ENCODE results near the gene MICU2. TPM values are rescaled to one million over a fixed set of nuclear protein-coding genes. Genes with fewer than 3 reads are reported as not detected.
A peak's percentile ranks its signal among the peaks of the same experiment; 100 is the strongest.

Gene MICU2
- total and polyA plus RNA-seq, 2 donors (not counting 1 experiment from before 2014, with no cell fraction given): 43.3 to 43.9 TPM

GRCh38 chr13:21476893-21477472 is 127.0 kb downstream of the MICU2 start:
- Histone ChIP-seq H3K9ac (ENCODE audit: insufficient read depth, low read length) (no peak overlapping the region), H3K36me3 (ENCODE audit: control insufficient read depth, insufficient read depth, low read length) (no peaks in the 10 kb centered on the region), H4K20me1 (ENCODE audit: control insufficient read depth, extremely low read depth, insufficient read depth, low read length) (no peaks in the 10 kb centered on the region), H3K27me3 (ENCODE audit: control insufficient read depth, insufficient read depth, low read length) (no peaks in the 10 kb centered on the region), H3K27ac (ENCODE audit: insufficient read depth, low read length) (no peak overlapping the region), H3K79me2 (ENCODE audit: control insufficient read depth, insufficient read depth, low read length) (no peaks in the 10 kb centered on the region), H3K4me3 (replicated peaks in 1 of 4; ENCODE audit: control extremely low read depth in 1 of 4, insufficient read depth in 1 of 4, low read depth in 3 of 4, low read length in 4 of 4) (peak overlapping the region; percentile 4 to 58 (median 39)), H3K4me2 (ENCODE audit: extremely low read depth, insufficient read depth, low read length) (peak overlapping the region; percentile 51), H3K9me3 (ENCODE audit: control insufficient read depth, insufficient read depth, low read depth, low read length) (no peaks in the 10 kb centered on the region), H2AFZ (ENCODE audit: low read length) (peak overlapping the region; percentile 66), H3K4me1 (ENCODE audit: control insufficient read depth, extremely low read depth, insufficient read depth, low read length) (no peaks in the 10 kb centered on the region)
- peak; percentile 96 to 99 for TF ChIP-seq CTCF (conservative IDR thresholded peaks at IDR 0.05 in 1 of 2, IDR thresholded peaks at IDR 0.05 in 1 of 2; ENCODE audit: low read depth in 1 of 2, low read length in 2 of 2)
- TF ChIP-seq EZH2 (IDR thresholded peaks at IDR 0.05; ENCODE audit: low read length, missing control alignments): no peak
- DNase-seq (ENCODE audit: low read depth in 2 of 2): peak; percentile 71 to 84

GRCh38 chr13:21475115-21475514 is 128.9 kb downstream of the MICU2 start:
- Histone ChIP-seq H3K9ac (ENCODE audit: insufficient read depth, low read length) (no peak overlapping the region), H3K79me2 (ENCODE audit: control insufficient read depth, insufficient read depth, low read length) (no peaks in the 10 kb centered on the region), H2AFZ (ENCODE audit: low read length) (no peak overlapping the region), H3K9me3 (ENCODE audit: control insufficient read depth, insufficient read depth, low read depth, low read length) (no peaks in the 10 kb centered on the region), H4K20me1 (ENCODE audit: control insufficient read depth, extremely low read depth, insufficient read depth, low read length) (no peaks in the 10 kb centered on the region), H3K27ac (ENCODE audit: insufficient read depth, low read length) (no peak overlapping the region), H3K4me1 (ENCODE audit: control insufficient read depth, extremely low read depth, insufficient read depth, low read length) (no peaks in the 10 kb centered on the region), H3K4me2 (ENCODE audit: extremely low read depth, insufficient read depth, low read length) (no peak overlapping the region), H3K4me3 (replicated peaks in 1 of 4; ENCODE audit: control extremely low read depth in 1 of 4, insufficient read depth in 1 of 4, low read depth in 3 of 4, low read length in 4 of 4) (no peak overlapping the region), H3K27me3 (ENCODE audit: control insufficient read depth, insufficient read depth, low read length) (no peaks in the 10 kb centered on the region), H3K36me3 (ENCODE audit: control insufficient read depth, insufficient read depth, low read length) (no peaks in the 10 kb centered on the region)
- TF ChIP-seq CTCF (conservative IDR thresholded peaks at IDR 0.05 in 1 of 2, IDR thresholded peaks at IDR 0.05 in 1 of 2; ENCODE audit: low read depth in 1 of 2, low read length in 2 of 2) (no peak), EZH2 (IDR thresholded peaks at IDR 0.05; ENCODE audit: low read length, missing control alignments) (no peak)
- no peak for DNase-seq (ENCODE audit: low read depth in 2 of 2)

- TF ChIP-seq CTCF (conservative IDR thresholded peaks at IDR 0.05 in 1 of 2, IDR thresholded peaks at IDR 0.05 in 1 of 2; ENCODE audit: low read depth in 1 of 2, low read length in 2 of 2) (no peak), EZH2 (IDR thresholded peaks at IDR 0.05; ENCODE audit: low read length, missing control alignments) (no peak)
- H3K27me3 ChIP-seq (ENCODE audit: control insufficient read depth, insufficient read depth, low read length): no peaks in the 10 kb centered on the region
- no peak overlapping the region for H3K4me3 ChIP-seq (replicated peaks in 1 of 4; ENCODE audit: control extremely low read depth in 1 of 4, insufficient read depth in 1 of 4, low read depth in 3 of 4, low read length in 4 of 4)
- H2AFZ ChIP-seq (ENCODE audit: low read length): no peak overlapping the region
- DNase-seq (ENCODE audit: low read depth in 2 of 2): no peak
- H3K4me1 ChIP-seq (ENCODE audit: control insufficient read depth, extremely low read depth, insufficient read depth, low read length): no peaks in the 10 kb centered on the region
- no peaks in the 10 kb centered on the region for H3K79me2 ChIP-seq (ENCODE audit: control insufficient read depth, insufficient read depth, low read length)
- H3K9ac ChIP-seq (ENCODE audit: insufficient read depth, low read length): no peak overlapping the region
- H3K36me3 ChIP-seq (ENCODE audit: control insufficient read depth, insufficient read depth, low read length): no peaks in the 10 kb centered on the region
- H3K27ac ChIP-seq (ENCODE audit: insufficient read depth, low read length): no peak overlapping the region
- H3K4me2 ChIP-seq (ENCODE audit: extremely low read depth, insufficient read depth, low read length): no peak overlapping the region
- no peaks in the 10 kb centered on the region for H3K9me3 ChIP-seq (ENCODE audit: control insufficient read depth, insufficient read depth, low read depth, low read length)
- no peaks in the 10 kb centered on the region for H4K20me1 ChIP-seq (ENCODE audit: control insufficient read depth, extremely low read depth, insufficient read depth, low read length)
These were observed 133.2 kb downstream of the MICU2 start for GRCh38 chr13:21470785-21471184.

All from fibroblast of lung (primary cell).